ENCODE measurements around the gene SLIT3.

The SLIT3 gene

GRCh38 chr5:169064093-169064492 is 236.8 kb downstream of the SLIT3 start:
- no peak for DNase-seq

GRCh38 chr5:169063316-169063953 is 237.5 kb downstream of the SLIT3 start:
- DNase-seq, result no peak

- DNase-seq, result no peak
These were observed 238.2 kb downstream of the SLIT3 start for GRCh38 chr5:169062690-169063089.

GRCh38 chr5:169054506-169054905 is 246.4 kb downstream of the SLIT3 start:
- no peak for DNase-seq

GRCh38 chr5:169052207-169052606 is 248.7 kb downstream of the SLIT3 start:
- DNase-seq, result no peak

- no peak for DNase-seq
These were observed 249.6 kb downstream of the SLIT3 start for GRCh38 chr5:169051351-169051750.

GRCh38 chr5:169050636-169051035 is 250.3 kb downstream of the SLIT3 start:
- no peak for DNase-seq

GRCh38 chr5:169050146-169050571 is 250.8 kb downstream of the SLIT3 start:
- no peak for DNase-seq

GRCh38 chr5:169049712-169050111 is 251.2 kb downstream of the SLIT3 start:
- no peak for DNase-seq

- DNase-seq, result no peak
These were observed 252.5 kb downstream of the SLIT3 start for GRCh38 chr5:169048181-169049125.

GRCh38 chr5:169044962-169045361 is 256.0 kb downstream of the SLIT3 start:
- no peak for DNase-seq

GRCh38 chr5:169041180-169041579 is 259.8 kb downstream of the SLIT3 start:
- no peak for DNase-seq

GRCh38 chr5:169039592-169039991 is 261.3 kb downstream of the SLIT3 start:
- DNase-seq, result no peak

- DNase-seq, result no peak
These were observed 263.5 kb downstream of the SLIT3 start for GRCh38 chr5:169037466-169037865.

- DNase-seq, result no peak
These were observed 264.7 kb downstream of the SLIT3 start for GRCh38 chr5:169036079-169036805.

GRCh38 chr5:169029661-169030274 is 271.2 kb downstream of the SLIT3 start:
- DNase-seq, result no peak

- no peak for DNase-seq
These were observed 271.9 kb downstream of the SLIT3 start for GRCh38 chr5:169029037-169029436.

GRCh38 chr5:169027501-169028061 is 273.4 kb downstream of the SLIT3 start:
- no peak for DNase-seq

- no peak for DNase-seq
These were observed 275.4 kb downstream of the SLIT3 start for GRCh38 chr5:169025491-169025890.

GRCh38 chr5:169024421-169024820 is 276.5 kb downstream of the SLIT3 start:
- no peak for DNase-seq

- DNase-seq, result no peak
These were observed 278.2 kb downstream of the SLIT3 start for GRCh38 chr5:169022718-169023117.

- no peak for DNase-seq
These were observed 280.8 kb downstream of the SLIT3 start for GRCh38 chr5:169020102-169020501.

- no peak for DNase-seq
These were observed 282.0 kb downstream of the SLIT3 start for GRCh38 chr5:169018925-169019324.

All from CD4-positive, alpha-beta T cell treated with Interleukin-12 subunit alpha and Interleukin-12 subunit beta, for 1 hour (primary cell).